Duodenal mucosa (tissue), 2 donors: Measurements from ENCODE around the gene SUGP2.

Source experiments
- H3K27ac ChIP-seq: one replicate; pipeline ENCODE4 v1.7.0; 2013; ENCODE audit warnings: low read depth, low read length
- H3K27me3 ChIP-seq, 2 donors: one replicate each; pipeline ENCODE4 v1.7.0; 2013; ENCODE audit warnings: low read length in 2 of 2, control low read depth in 1 of 2; ENCODE audit not compliant: insufficient read depth in 2 of 2, control insufficient read depth in 1 of 2
- H3K36me3 ChIP-seq, 2 donors: one replicate each; pipeline ENCODE4 v1.7.0; 2013; ENCODE audit warnings: low read length in 2 of 2, control low read depth in 1 of 2; ENCODE audit not compliant: insufficient read depth in 2 of 2, control insufficient read depth in 1 of 2
- H3K4me1 ChIP-seq, 2 donors: one replicate each; pipeline ENCODE4 v1.7.0; 2013; ENCODE audit warnings: low read length in 2 of 2, control low read depth in 1 of 2; ENCODE audit not compliant: insufficient read depth in 2 of 2, control insufficient read depth in 1 of 2
- H3K4me3 ChIP-seq, 2 donors: one replicate each; pipeline ENCODE4 v1.7.0; 2013; ENCODE audit warnings: low read length in 2 of 2, low read depth in 1 of 2
- H3K9ac ChIP-seq, 2 donors: one replicate each; pipeline ENCODE4 v1.7.0; 2013; ENCODE audit warnings: low read length in 2 of 2, low read depth in 1 of 2
- H3K9me3 ChIP-seq, 2 donors: one replicate each; pipeline ENCODE4 v1.7.0; 2013; ENCODE audit warnings: low read length in 2 of 2, control low read depth in 1 of 2; ENCODE audit not compliant: control insufficient read depth in 1 of 2

The SUGP2 gene

GRCh38 chr19:18948075-18948975, 85.0 kb downstream of the SUGP2 start:
- Histone ChIP-seq H3K36me3 (no peaks in the 10 kb centered on the region), H3K27me3 (no peaks in the 10 kb centered on the region), H3K4me1 (no peaks in the 10 kb centered on the region), H3K27ac (no peak overlapping the region), H3K9ac (no peak overlapping the region), H3K9me3 (no peaks in the 10 kb centered on the region), H3K4me3 (no peak overlapping the region)

GRCh38 chr19:18946918-18947317, 86.4 kb downstream of the SUGP2 start:
- H3K27me3 ChIP-seq = peaks cover 0 to under 1% of the 10 kb centered on the region in 2 donors
- H3K36me3 ChIP-seq = no peaks in the 10 kb centered on the region
- no peaks in the 10 kb centered on the region for H3K9me3 ChIP-seq
- H3K4me3 ChIP-seq = no peak overlapping the region
- no peak overlapping the region for H3K9ac ChIP-seq
- H3K4me1 ChIP-seq = no peaks in the 10 kb centered on the region
- no peak overlapping the region for H3K27ac ChIP-seq

GRCh38 chr19:18946335-18946734, 87.0 kb downstream of the SUGP2 start:
- H3K36me3 ChIP-seq = no peaks in the 10 kb centered on the region
- peaks cover 0 to 5% of the 10 kb centered on the region in 2 donors for H3K4me1 ChIP-seq
- peaks cover 5 to 6% of the 10 kb centered on the region in 2 donors for H3K27me3 ChIP-seq
- H3K9me3 ChIP-seq = no peaks in the 10 kb centered on the region
- no peak overlapping the region for H3K9ac ChIP-seq
- H3K4me3 ChIP-seq = no peak overlapping the region
- no peak overlapping the region for H3K27ac ChIP-seq

- H3K9me3 ChIP-seq = no peaks in the 10 kb centered on the region
- no peaks in the 10 kb centered on the region for H3K36me3 ChIP-seq
- no peak overlapping the region for H3K9ac ChIP-seq
- peaks cover 6% of the 10 kb centered on the region in 2 donors for H3K27me3 ChIP-seq
- no peak overlapping the region for H3K27ac ChIP-seq
- H3K4me3 ChIP-seq = no peak overlapping the region
- H3K4me1 ChIP-seq = peaks cover 0 to 5% of the 10 kb centered on the region in 2 donors
Observed at GRCh38 chr19:18945297-18945696, 88.0 kb downstream of the SUGP2 start.

DNA sequence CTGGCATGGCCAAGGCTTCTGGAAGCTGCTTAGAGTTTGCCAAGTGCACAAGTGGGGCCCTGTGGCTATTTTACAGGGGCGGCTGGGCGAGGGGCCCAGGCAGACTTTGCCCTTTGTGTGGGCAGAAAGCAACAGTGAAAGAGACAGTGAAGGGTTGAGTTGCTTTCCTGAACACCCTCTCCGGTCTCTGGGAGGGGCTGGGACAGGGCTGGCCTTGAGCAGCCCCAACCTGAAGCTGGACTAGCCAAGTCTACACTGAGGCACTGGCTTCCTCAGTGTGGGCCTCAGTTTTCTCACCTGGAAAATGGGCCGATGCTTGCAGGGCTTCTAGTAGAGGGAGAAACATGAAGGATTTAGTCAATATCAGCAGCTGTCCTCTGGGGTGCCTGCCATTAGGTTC, 89.9 kb downstream of the SUGP2 start:
- Histone ChIP-seq H3K4me3 (no peak overlapping the region), H3K27ac (no peak overlapping the region), H3K9me3 (no peaks in the 10 kb centered on the region)

GRCh38 chr19:18942692-18943091, 90.6 kb downstream of the SUGP2 start:
- peaks cover 6 to 13% of the 10 kb centered on the region in 2 donors for H3K27me3 ChIP-seq
- no peak overlapping the region for H3K27ac ChIP-seq
- no peaks in the 10 kb centered on the region for H3K36me3 ChIP-seq
- H3K9me3 ChIP-seq = no peaks in the 10 kb centered on the region
- H3K4me1 ChIP-seq = peaks cover 3 to 5% of the 10 kb centered on the region in 2 donors
- no peak overlapping the region for H3K4me3 ChIP-seq
- no peak overlapping the region for H3K9ac ChIP-seq

More for the DNA sequence above, 89.9 kb downstream of the SUGP2 start:
- Histone ChIP-seq H3K4me1 (peaks cover 3 to 5% of the 10 kb centered on the region in 2 donors), H3K36me3 (no peaks in the 10 kb centered on the region), H3K27me3 (peaks cover 6 to 13% of the 10 kb centered on the region in 2 donors), H3K9ac (no peak overlapping the region)

GRCh38 chr19:18941628-18942354, 91.5 kb downstream of the SUGP2 start:
- H3K27me3 ChIP-seq = peaks cover 6 to 13% of the 10 kb centered on the region in 2 donors
- no peak overlapping the region for H3K27ac ChIP-seq
- H3K4me3 ChIP-seq = no peak overlapping the region
- peaks cover 3 to 5% of the 10 kb centered on the region in 2 donors for H3K4me1 ChIP-seq
- H3K9ac ChIP-seq = no peak overlapping the region
- H3K9me3 ChIP-seq = no peaks in the 10 kb centered on the region
- no peaks in the 10 kb centered on the region for H3K36me3 ChIP-seq
